Loucy (cell line): ENCODE measurements around the gene PSMG4.

Experiments used
- H2AFZ ChIP-seq: fragments of 200-600 bp; sonication (generic); 2 replicates; pipeline ENCODE4 v1.6.0; 2016; ENCODE audit warnings: antibody characterized with exemption, mild to moderate bottlenecking, low read length, moderate library complexity
- H3F3A ChIP-seq: fragments of 200-600 bp; 2 replicates; pipeline ENCODE4 v1.6.0; 2016; ENCODE audit warnings: antibody characterized with exemption, low read depth, mild to moderate bottlenecking
- H3K27me3 ChIP-seq: fragments of 200-600 bp; sonication (generic); 2 replicates; pipeline ENCODE4 v1.6.1; 2014; ENCODE audit warnings: low read length, mild to moderate bottlenecking; ENCODE audit not compliant: insufficient read depth, poor library complexity, severe bottlenecking
- H3K36me3 ChIP-seq: fragments of 200-600 bp; sonication (generic); 2 replicates; pipeline ENCODE4 v1.6.1; 2016; ENCODE audit warnings: low read length; ENCODE audit not compliant: insufficient read depth
- H3K4me1 ChIP-seq: fragments of 200-600 bp; sonication (generic); 2 replicates; pipeline ENCODE4 v1.5.1; 2014; ENCODE audit warnings: low read length, mild to moderate bottlenecking; ENCODE audit not compliant: insufficient read depth, poor library complexity, severe bottlenecking
- H3K4me2 ChIP-seq: fragments of 200-600 bp; sonication (generic); 2 replicates; pipeline ENCODE4 v1.6.0; 2014; ENCODE audit warnings: antibody characterized with exemption, low read length, low read depth, mild to moderate bottlenecking; ENCODE audit not compliant: poor library complexity, severe bottlenecking
- H3K4me3 ChIP-seq: fragments of 200-600 bp; sonication (generic); 2 replicates; pipeline ENCODE4 v1.5.1; 2014; ENCODE audit warnings: low read length, mild to moderate bottlenecking, mixed read lengths; ENCODE audit not compliant: poor library complexity, severe bottlenecking
- H3K79me2 ChIP-seq: fragments of 200-600 bp; sonication (generic); 2 replicates; pipeline ENCODE4 v1.6.1; 2014; ENCODE audit warnings: low read length; ENCODE audit not compliant: insufficient read depth
- H3K9ac ChIP-seq: fragments of 200-600 bp; sonication (generic); 2 replicates; pipeline ENCODE4 v1.6.0; 2014; ENCODE audit warnings: mild to moderate bottlenecking, low read depth, low read length, moderate library complexity; ENCODE audit not compliant: poor library complexity, severe bottlenecking
- H3K9me2 ChIP-seq: fragments of 200-600 bp; sonication (generic); replicated peaks from 2 replicates; pipeline ENCODE4 v1.6.1; 2016; ENCODE audit warnings: low read depth, low read length, mixed read lengths
- H3K9me3 ChIP-seq: fragments of 200-600 bp; sonication (generic); 2 replicates; pipeline ENCODE4 v1.6.1; 2014; ENCODE audit warnings: mild to moderate bottlenecking, antibody characterized with exemption, low read length, low read depth; ENCODE audit not compliant: insufficient read depth
- H4K20me1 ChIP-seq: fragments of 200-600 bp; sonication (generic); 2 replicates; pipeline ENCODE4 v1.6.0; 2014; ENCODE audit warnings: antibody characterized with exemption, low read length, mild to moderate bottlenecking; ENCODE audit not compliant: insufficient read depth, poor library complexity, severe bottlenecking
- EZH2phosphoT487 ChIP-seq: fragments of 200-600 bp; IDR thresholded peaks from 2 replicates; pipeline ENCODE4 v1.6.1; 2018; ENCODE audit warnings: antibody characterized with exemption, mild to moderate bottlenecking, moderate library complexity, borderline replicate concordance
- TF ChIP-seq, protein P1 (sequence below): fragments of 200-600 bp; sonication (generic); conservative IDR thresholded peaks from 2 replicates; pipeline ENCODE4 v1.5.1; 2014; ENCODE audit warnings: mild to moderate bottlenecking, antibody characterized with exemption, low read length

The PSMG4 gene

DNA sequence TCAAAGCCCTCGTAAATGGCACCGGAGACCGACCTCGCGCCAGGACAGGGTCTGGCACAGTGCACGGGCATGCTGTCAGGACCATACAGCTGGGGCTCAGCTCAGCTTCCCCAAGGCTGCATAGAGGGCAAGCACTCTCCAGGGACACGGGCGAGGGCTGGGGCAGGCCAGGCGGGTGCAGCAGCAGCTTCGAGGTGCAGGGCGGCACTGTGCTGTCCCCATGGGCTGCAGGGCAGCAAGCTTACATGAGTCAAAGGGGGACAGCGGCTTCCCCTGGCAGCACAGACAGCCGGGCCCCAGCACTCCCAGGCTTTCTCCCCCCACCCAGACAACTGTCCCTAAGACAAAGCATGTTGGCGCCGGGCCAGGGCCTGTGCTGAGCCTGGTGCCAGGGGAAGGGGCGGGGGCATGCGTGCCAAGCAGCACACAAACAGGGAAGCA is 25.7 kb downstream of the PSMG4 start:
- H3K9me2 ChIP-seq = no peaks in the 10 kb centered on the region
- no peak overlapping the region for H3K4me3 ChIP-seq
- no peaks in the 10 kb centered on the region for H3F3A ChIP-seq
- H3K9me3 ChIP-seq = no peaks in the 10 kb centered on the region
- TF ChIP-seq EZH2phosphoT487 = no peak
- TF ChIP-seq, protein P1, sequence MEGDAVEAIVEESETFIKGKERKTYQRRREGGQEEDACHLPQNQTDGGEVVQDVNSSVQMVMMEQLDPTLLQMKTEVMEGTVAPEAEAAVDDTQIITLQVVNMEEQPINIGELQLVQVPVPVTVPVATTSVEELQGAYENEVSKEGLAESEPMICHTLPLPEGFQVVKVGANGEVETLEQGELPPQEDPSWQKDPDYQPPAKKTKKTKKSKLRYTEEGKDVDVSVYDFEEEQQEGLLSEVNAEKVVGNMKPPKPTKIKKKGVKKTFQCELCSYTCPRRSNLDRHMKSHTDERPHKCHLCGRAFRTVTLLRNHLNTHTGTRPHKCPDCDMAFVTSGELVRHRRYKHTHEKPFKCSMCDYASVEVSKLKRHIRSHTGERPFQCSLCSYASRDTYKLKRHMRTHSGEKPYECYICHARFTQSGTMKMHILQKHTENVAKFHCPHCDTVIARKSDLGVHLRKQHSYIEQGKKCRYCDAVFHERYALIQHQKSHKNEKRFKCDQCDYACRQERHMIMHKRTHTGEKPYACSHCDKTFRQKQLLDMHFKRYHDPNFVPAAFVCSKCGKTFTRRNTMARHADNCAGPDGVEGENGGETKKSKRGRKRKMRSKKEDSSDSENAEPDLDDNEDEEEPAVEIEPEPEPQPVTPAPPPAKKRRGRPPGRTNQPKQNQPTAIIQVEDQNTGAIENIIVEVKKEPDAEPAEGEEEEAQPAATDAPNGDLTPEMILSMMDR = no peak
- no peaks in the 10 kb centered on the region for H3K27me3 ChIP-seq
- H3K4me2 ChIP-seq = no peak overlapping the region
- H2AFZ ChIP-seq = no peak overlapping the region
- no peaks in the 10 kb centered on the region for H3K36me3 ChIP-seq
- H4K20me1 ChIP-seq = no peaks in the 10 kb centered on the region
- no peaks in the 10 kb centered on the region for H3K79me2 ChIP-seq
- H3K4me1 ChIP-seq = peaks cover 13% of the 10 kb centered on the region
- H3K9ac ChIP-seq = no peak overlapping the region

DNA sequence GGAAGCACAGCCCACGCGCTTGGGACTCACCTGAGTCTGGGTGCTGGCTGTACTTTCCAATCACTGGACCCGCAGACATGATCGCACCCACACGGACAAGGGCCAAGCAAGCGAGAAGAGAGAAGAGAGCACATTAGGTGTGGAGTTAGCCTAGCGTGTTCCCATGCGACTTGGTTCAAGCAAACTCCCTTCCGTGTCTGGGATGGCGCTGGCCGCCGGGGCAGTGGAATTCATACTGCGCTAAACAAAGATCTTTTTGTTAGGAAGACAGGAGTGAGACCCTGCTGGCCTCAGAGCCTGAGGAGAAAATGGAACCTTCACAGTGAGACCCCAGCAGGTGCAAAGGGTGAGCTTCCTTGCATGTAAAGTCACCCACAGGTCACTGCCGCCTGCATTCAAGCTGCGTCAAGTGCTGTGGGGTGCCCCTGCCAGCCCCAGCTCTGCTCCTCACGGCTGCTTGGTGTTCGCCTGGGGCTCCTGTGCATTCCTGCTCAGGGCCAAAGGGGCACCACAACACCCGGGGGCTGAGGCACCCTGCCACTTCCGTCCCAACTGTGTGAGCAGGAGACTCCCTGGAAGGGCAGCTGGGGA is 26.4 kb downstream of the PSMG4 start:
- H3K27me3 ChIP-seq = no peaks in the 10 kb centered on the region
- H3K36me3 ChIP-seq = no peaks in the 10 kb centered on the region
- TF ChIP-seq, protein P1 = no peak
- TF ChIP-seq EZH2phosphoT487 = no peak
- H3K4me3 ChIP-seq = no peak overlapping the region
- H3F3A ChIP-seq = no peaks in the 10 kb centered on the region
- no peak overlapping the region for H2AFZ ChIP-seq
- no peak overlapping the region for H3K4me2 ChIP-seq
- H4K20me1 ChIP-seq = no peaks in the 10 kb centered on the region
- H3K9me3 ChIP-seq = no peaks in the 10 kb centered on the region
- H3K79me2 ChIP-seq = no peaks in the 10 kb centered on the region
- H3K9me2 ChIP-seq = no peaks in the 10 kb centered on the region
- H3K9ac ChIP-seq = no peak overlapping the region
- peaks cover 13% of the 10 kb centered on the region for H3K4me1 ChIP-seq

DNA sequence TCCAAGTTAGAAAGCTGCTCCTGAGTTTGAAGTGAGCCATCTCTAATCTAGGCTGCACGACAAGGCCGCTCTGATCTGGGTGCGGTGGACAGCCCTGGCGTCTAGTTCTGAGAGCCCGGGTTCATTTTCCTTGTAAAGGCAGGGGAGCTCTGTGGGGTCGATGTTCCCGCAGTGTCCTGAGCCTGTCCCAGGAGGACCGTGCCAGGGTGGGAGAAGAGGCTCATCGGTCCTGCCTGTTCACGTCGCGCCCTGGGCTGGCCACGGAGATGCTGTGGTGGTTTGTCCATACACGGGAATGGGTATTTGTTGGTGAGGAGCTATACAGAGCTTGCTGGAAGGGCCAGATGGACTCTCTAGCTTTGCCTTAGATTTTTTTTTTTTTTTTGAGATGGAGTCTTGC is 27.0 kb downstream of the PSMG4 start:
- Histone ChIP-seq H3K4me1 (peaks cover 13% of the 10 kb centered on the region), H3K9ac (no peak overlapping the region), H4K20me1 (no peaks in the 10 kb centered on the region), H3K9me3 (no peaks in the 10 kb centered on the region), H3K27me3 (no peaks in the 10 kb centered on the region), H3K9me2 (no peaks in the 10 kb centered on the region), H3K4me3 (no peak overlapping the region), H3K79me2 (no peaks in the 10 kb centered on the region), H3K36me3 (no peaks in the 10 kb centered on the region), H2AFZ (no peak overlapping the region), H3F3A (no peaks in the 10 kb centered on the region), H3K4me2 (no peak overlapping the region)
- TF ChIP-seq, protein P1 = no peak
- TF ChIP-seq EZH2phosphoT487 = no peak
